Retinal pigment epithelial cell (primary cell): ENCODE results near the gene FGF4.

Experiments
- DNase-seq: peaks from one replicate; pipeline ENCODE4 v3.0.0-alpha.2; 2010; ENCODE audit warnings: low read depth
- H3K4me3 ChIP-seq: 2 replicates; pipeline ENCODE4 v1.5.1; 2011; ENCODE audit warnings: mild to moderate bottlenecking, low read length, control low read depth, moderate library complexity
- CTCF ChIP-seq: conservative IDR thresholded peaks from 2 replicates; pipeline ENCODE4 v1.5.1; 2011; ENCODE audit warnings: low read depth, low read length, control low read depth, inconsistent platforms

Gene FGF4

GRCh38 chr11:69775163-69775755 is at the start of gene FGF4:
Gene FGF4, minus strand, starts transcription at chr11:69775341. Its CDS starts 257 bp downstream, at chr11:69775084.
- no peak for TF ChIP-seq CTCF
- no peak for DNase-seq
- H3K4me3 ChIP-seq, result no peak within 1 kb of the TSS

GRCh38 chr11:69823641-69824265 is 48.6 kb upstream of the FGF4 start:
- no peak overlapping the region for H3K4me3 ChIP-seq
- DNase-seq, result no peak
- no peak for TF ChIP-seq CTCF

- no peak for TF ChIP-seq CTCF
- DNase-seq, result no peak
- no peak overlapping the region for H3K4me3 ChIP-seq
Measured at GRCh38 chr11:69822676-69823494, 47.7 kb upstream of the FGF4 start.

GRCh38 chr11:69821511-69822040 is 46.4 kb upstream of the FGF4 start:
- no peak for DNase-seq
- TF ChIP-seq CTCF, result no peak

GRCh38 chr11:69820441-69820840 is 45.3 kb upstream of the FGF4 start:
- TF ChIP-seq CTCF, result no peak
- DNase-seq, result no peak
- H3K4me3 ChIP-seq, result no peak overlapping the region

More at GRCh38 chr11:69821511-69822040, 46.4 kb upstream of the FGF4 start:
- H3K4me3 ChIP-seq, result no peak overlapping the region

- no peak overlapping the region for H3K4me3 ChIP-seq
- DNase-seq, result no peak
- TF ChIP-seq CTCF, result no peak
Measured at GRCh38 chr11:69819541-69820070, 44.5 kb upstream of the FGF4 start.
